K562 (cell line): ENCODE results near the gene TYRO3. TPM values are rescaled to one million over a fixed set of nuclear protein-coding genes. Genes with fewer than 3 reads are reported as not detected.
A peak's percentile ranks its signal among the peaks of the same experiment; 100 is the strongest.

ENCODE experiments used
- ATAC-seq: fragments of 200-7000 bp; cut with Tn5 transposase; 3 replicates; pipeline ENCODE4 v1.9.1; 2020; ENCODE audit warnings: moderate library complexity
- BruUV-seq: library from RNA; stranded (reverse); fragments of 400-500 nt; replicated peaks from 2 replicates; lab custom pipeline; 2021; lab: Mats Ljungman, UMichigan
- CTCF ChIA-PET: fragments of 300-600 bp; formaldehyde crosslinking; extraction: SDS; loops from one replicate; lab custom pipeline; 2021; ENCODE audit warnings: low intra/inter-chr PET ratio; lab: Yijun Ruan, JAX
- POLR2A ChIA-PET: fragments of 300-600, 350-650 bp; sonication (Branson Sonifier 250); formaldehyde crosslinking; extraction: SDS; loops from one replicate; lab custom pipeline; 2021; ENCODE audit warnings: antibody characterized with exemption, inconsistent platforms; lab: Yijun Ruan, JAX
- DNase-seq, 4 experiments: peaks; one replicate each; pipeline versions ENCODE4 v3.0.0 to v3.0.0-alpha.2; 2011 to 2018; ENCODE audit warnings: low spot score in 3 of 4, mixed read lengths in 3 of 4; ENCODE audit errors: extremely low read depth in 1 of 4
- FAIRE-seq: peaks from 2 replicates; lab custom pipeline; 2011; peaks lifted over from hg19 to GRCh38; lab: Jason Lieb, UNC
- H2AFZ ChIP-seq: 2 replicates; pipeline ENCODE4 v1.6.0; 2011; ENCODE audit warnings: low read depth, low read length, control low read depth, inconsistent platforms
- H3K27ac ChIP-seq: fragments of 200-600 bp; 3 replicates; pipeline ENCODE4 v1.8.0; 2011; ENCODE audit warnings: low read depth, mild to moderate bottlenecking, control low read depth, inconsistent platforms, low read length, moderate library complexity, mixed read lengths; ENCODE audit errors: extremely low read depth
- H3K27me3 ChIP-seq, 2 experiments: fragments of 300-600 bp in 1 of 2; 2 replicates in 1 of 2; 3 replicates in 1 of 2; pipeline versions ENCODE4 v1.6.0 to v1.8.0; 2011; ENCODE audit warnings: inconsistent platforms in 2 of 2, low read length in 2 of 2, mild to moderate bottlenecking in 1 of 2, mixed read lengths in 1 of 2, moderate library complexity in 1 of 2; ENCODE audit not compliant: control insufficient read depth in 2 of 2, insufficient read depth in 2 of 2
- H3K36me3 ChIP-seq: fragments of 300-600 bp; 3 replicates; pipeline ENCODE4 v1.8.0; 2011; ENCODE audit warnings: mild to moderate bottlenecking, low read length, inconsistent platforms; ENCODE audit not compliant: control insufficient read depth, insufficient read depth
- H3K4me1 ChIP-seq, 2 experiments: fragments of 200-600 bp in 1 of 2; replicated peaks in 1 of 2; 2 replicates in 1 of 2; 3 replicates in 1 of 2; pipeline versions ENCODE4 v1.5.1 to v1.8.0; 2011; ENCODE audit warnings: inconsistent platforms in 2 of 2, low read length in 2 of 2, mild to moderate bottlenecking in 1 of 2, mixed read lengths in 1 of 2, moderate library complexity in 1 of 2; ENCODE audit not compliant: control insufficient read depth in 2 of 2, insufficient read depth in 2 of 2
- H3K4me2 ChIP-seq: 2 replicates; pipeline ENCODE4 v1.6.1; 2011; ENCODE audit warnings: low read length, control low read depth, inconsistent platforms, mixed read lengths; ENCODE audit not compliant: insufficient read depth
- H3K4me3 ChIP-seq: fragments of 200-600 bp; sonication (generic), shearing (Covaris generic); 2 replicates; pipeline ENCODE4 v1.5.1; 2016; ENCODE audit warnings: control low read depth, inconsistent platforms
- H3K79me2 ChIP-seq: fragments of 200-600 bp; 3 replicates; pipeline ENCODE4 v1.8.0; 2011; ENCODE audit warnings: low read length, inconsistent platforms; ENCODE audit not compliant: control insufficient read depth, insufficient read depth
- H3K9ac ChIP-seq, 2 experiments: 2 replicates each; pipeline versions ENCODE4 v1.6.0 to v1.6.1; 2011; ENCODE audit warnings: low read depth in 2 of 2, low read length in 2 of 2, control low read depth in 1 of 2, inconsistent platforms in 1 of 2, mild to moderate bottlenecking in 1 of 2, mixed read lengths in 1 of 2; ENCODE audit not compliant: insufficient read depth in 1 of 2
- H3K9me1 ChIP-seq: one replicate; pipeline ENCODE4 v1.6.0; 2011; ENCODE audit warnings: inconsistent platforms, mild to moderate bottlenecking, low read length, moderate library complexity; ENCODE audit not compliant: control insufficient read depth, insufficient read depth
- H3K9me3 ChIP-seq: replicated peaks from 2 replicates; pipeline ENCODE4 v1.5.1; 2011; ENCODE audit warnings: low read depth, low read length, inconsistent platforms; ENCODE audit not compliant: control insufficient read depth, insufficient read depth
- H4K20me1 ChIP-seq: replicated peaks from 2 replicates; pipeline ENCODE4 v1.6.1; 2011; ENCODE audit warnings: low read length, inconsistent platforms, mixed read lengths; ENCODE audit not compliant: control insufficient read depth, insufficient read depth
- BACH1 ChIP-seq: fragments of 200-800 bp; sonication (Bioruptor generic); IDR thresholded peaks from 2 replicates; pipeline ENCODE4 v1.6.1; 2016; ENCODE audit warnings: missing genetic modification characterization, missing compliant biosample characterization
- ESRRB ChIP-seq: fragments of 250-450 bp; sonication (Bioruptor Pico); IDR thresholded peaks from 2 replicates; pipeline ENCODE4 v1.5.0; 2020; ENCODE audit warnings: mild to moderate bottlenecking, moderate library complexity, borderline replicate concordance
- MCM2 ChIP-seq: fragments of 450-650 bp; IDR thresholded peaks from 2 replicates; pipeline ENCODE4 v1.6.1; 2017; ENCODE audit warnings: low read depth, mild to moderate bottlenecking
- SIN3B ChIP-seq: fragments of 450-650 bp; IDR thresholded peaks from 2 replicates; pipeline ENCODE4 v1.6.1; 2017; ENCODE audit warnings: low read depth, mild to moderate bottlenecking, moderate library complexity
- TFAM ChIP-seq: fragments of 250-450 bp; sonication (Bioruptor Pico); conservative IDR thresholded peaks from 2 replicates; pipeline ENCODE4 v1.5.0; 2021; ENCODE audit warnings: mild to moderate bottlenecking, moderate library complexity
- ZNF347 ChIP-seq: fragments of 450-650 bp; formaldehyde crosslinking; IDR thresholded peaks from 2 replicates; pipeline ENCODE4 v1.4.0; 2020; ENCODE audit warnings: low read depth, mild to moderate bottlenecking, moderate library complexity
- WGBS: fragments of 100-300 bp; shearing (Covaris generic); methylation state at CpG from one replicate; pipeline ENCODE4 v1.1.6; 2016; ENCODE audit warnings: low coverage, mixed read lengths; ENCODE audit not compliant: insufficient coverage; ENCODE audit errors: missing lambda C conversion rate; 5-methylcytosine and 5-hydroxymethylcytosine counted together
- in situ Hi-C: fragments of 300-500 bp; cut with MboI; formaldehyde crosslinking; loops from 4 replicates; pipeline ENCODE4 v1.15.0; 2018; ENCODE audit warnings: inconsistent platforms, mixed read lengths
- intact Hi-C: fragments of 100-400 bp; cut with micrococcal nuclease; formaldehyde crosslinking; loops from 2 replicates; pipeline ENCODE4 v1.14.2; 2022
- polyA plus RNA-seq, 8 experiments: library from polyadenylated mRNA; depleted of rRNA in 4 of 8; stranded (reverse) in 5 of 8; unstranded in 3 of 8; fragments of >200 nt; fragmentation: Nextera tagmentation in 2 of 8; fragmentation: Illumina TruSeq in 1 of 8; extraction: Ambion mirVana in 2 of 8; extraction: Trizol in 1 of 8; gene quantifications; 2 replicates each; pipeline versions ENCODE4 v1.2.1 to v1.2.3, GENCODE V29; 2011 to 2014; ENCODE audit warnings: inconsistent platforms in 1 of 8, missing spikeins in 1 of 8
- total RNA-seq, 7 experiments: library from RNA; depleted of rRNA in 6 of 7; stranded (reverse); fragments of >200 nt in 6 of 7; fragmentation: Illumina TruSeq in 2 of 7; extraction: Trizol in 2 of 7; gene quantifications; 2 replicates each; pipeline versions ENCODE4 v1.2.1 to v1.2.3, GENCODE V29; 2011 to 2021; ENCODE audit warnings: low replicate concordance in 1 of 7
- TF ChIP-seq, protein P1 (sequence below): sonication (generic); formaldehyde crosslinking; IDR thresholded peaks from 2 replicates; pipeline ENCODE4 v1.8.0; 2022; ENCODE audit warnings: mild to moderate bottlenecking, low read depth, missing genetic modification reagents

The TYRO3 gene
- total and polyA plus RNA-seq, 9 of the 15 experiments (the other 6 are each of a cell fraction or from before 2014, with no cell fraction given) = 2.6 to 39.6 (median 18.6) TPM

- H3K27ac ChIP-seq = no peak overlapping the region
- TF ChIP-seq ESRRB (CRISPR knock-in tag) (no peak), TFAM (CRISPR knock-in tag) (no peak)
- FAIRE-seq (no peak), DNase-seq (no peak), ATAC-seq (no peak)
- CTCF ChIA-PET = no interaction called here
- 53% methylated on average over 12 of the region's 13 CpGs for WGBS
- H3K9me3 ChIP-seq = no peaks in the 10 kb centered on the region
- POLR2A ChIA-PET = interaction anchor here (0.6 to 4.8 kb wide), 3 partner anchors 9 to 917 kb away, joined by 3 to 16 read pairs (median 5); partner anchors contain the start of gene ZNF106
- no peaks in the 10 kb centered on the region for H3K27me3 ChIP-seq
- peaks cover 59% of the 10 kb centered on the region; the same call in 2 of the 3 replicates for H3K36me3 ChIP-seq
- in situ Hi-C loops (no loop called here), intact Hi-C loops (no loop called here)
- no peaks in the 10 kb centered on the region for H3K9me1 ChIP-seq
- H4K20me1 ChIP-seq = no peaks in the 10 kb centered on the region
- H3K4me1 ChIP-seq = peaks cover 5 to 7% of the 10 kb centered on the region in 2 experiments; a peak in 4 of 5 replicates
- H3K4me3 ChIP-seq = no peak overlapping the region
- peak overlapping the region in 1 of 2 experiments; percentile 20; a peak in 2 of 4 replicates for H3K9ac ChIP-seq
- H3K4me2 ChIP-seq = no peak overlapping the region
- BruUV-seq = no TSS peak
- H2AFZ ChIP-seq = no peak overlapping the region
- no peaks in the 10 kb centered on the region for H3K79me2 ChIP-seq
These were observed 14.4 kb downstream of the TYRO3 start for GRCh38 chr15:41573396-41573795.

DNA sequence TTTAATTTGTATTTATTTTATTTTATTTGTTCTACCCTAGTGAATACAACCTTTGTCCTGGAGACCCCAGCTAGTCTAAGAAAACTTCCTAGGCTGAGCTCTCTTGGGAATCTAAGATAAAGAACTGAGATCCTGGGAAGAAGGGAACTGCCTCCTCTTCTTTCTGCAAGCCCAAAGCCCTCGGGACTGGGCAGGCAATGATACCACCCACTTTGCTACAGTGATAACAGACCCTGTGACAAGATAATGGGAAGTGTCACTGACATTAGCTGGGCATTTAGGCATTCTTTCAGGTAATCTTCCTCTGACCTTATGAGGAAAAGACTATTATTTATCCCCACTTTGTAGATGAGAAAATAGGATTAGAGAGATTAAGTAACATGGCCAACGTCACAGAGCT, 15.1 kb downstream of the TYRO3 start:
- ChIA-PET POLR2A (interaction anchor here (1.0 to 4.8 kb wide), 3 partner anchors 10 to 108 kb away, joined by 3 to 16 read pairs (median 5); no protein-coding TSS in a partner anchor), CTCF (no interaction called here)
- Histone ChIP-seq H3K9ac (no peak overlapping the region), H3K79me2 (no peaks in the 10 kb centered on the region), H3K4me1 (0 out of 5 replicates have a peak, but pooled peaks cover 0 to 3% of the 10 kb centered on the region in 2 experiments), H3K4me2 (no peak overlapping the region), H3K36me3 (peaks cover 59% of the 10 kb centered on the region; the same call in 2 of the 3 replicates), H3K27me3 (no peaks in the 10 kb centered on the region), H3K4me3 (no peak overlapping the region), H3K9me1 (no peaks in the 10 kb centered on the region), H3K27ac (no peak overlapping the region), H2AFZ (no peak overlapping the region), H4K20me1 (no peaks in the 10 kb centered on the region), H3K9me3 (no peaks in the 10 kb centered on the region)
- in situ Hi-C loops (no loop called here), intact Hi-C loops (no loop called here)
- no peak for FAIRE-seq
- TF ChIP-seq MCM2 = no peak
- TF ChIP-seq, protein P1, sequence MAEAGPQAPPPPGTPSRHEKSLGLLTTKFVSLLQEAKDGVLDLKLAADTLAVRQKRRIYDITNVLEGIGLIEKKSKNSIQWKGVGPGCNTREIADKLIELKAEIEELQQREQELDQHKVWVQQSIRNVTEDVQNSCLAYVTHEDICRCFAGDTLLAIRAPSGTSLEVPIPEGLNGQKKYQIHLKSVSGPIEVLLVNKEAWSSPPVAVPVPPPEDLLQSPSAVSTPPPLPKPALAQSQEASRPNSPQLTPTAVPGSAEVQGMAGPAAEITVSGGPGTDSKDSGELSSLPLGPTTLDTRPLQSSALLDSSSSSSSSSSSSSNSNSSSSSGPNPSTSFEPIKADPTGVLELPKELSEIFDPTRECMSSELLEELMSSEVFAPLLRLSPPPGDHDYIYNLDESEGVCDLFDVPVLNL (CRISPR knock-in tag) = no peak
- TF ChIP-seq SIN3B = no peak
- no peak for TF ChIP-seq BACH1
- no peak for TF ChIP-seq ZNF347 (CRISPR knock-in tag)
- 74% methylated on average over 2 of the region's 2 CpGs for WGBS
- ATAC-seq = no peak
- no peak for DNase-seq
- BruUV-seq = no TSS peak
